Activated CD4-positive, alpha-beta T cell treated with anti-CD3 and anti-CD28 coated beads for 4 hours (primary cell): ENCODE results near the gene MYO3B.
"Not testable (repeated sequence)": the region's sequence is repeated elsewhere in the genome, so short reads cannot be mapped to it uniquely, and the experiment has no call there.

ENCODE experiments used
- DNase-seq, 2 donors: peaks; one replicate each; pipeline ENCODE4 v3.0.0-alpha.2; 2020

The MYO3B gene

GRCh38 chr2:170523506-170523905 lies 345.6 kb downstream of the MYO3B start:
- no peak for DNase-seq

GRCh38 chr2:170524828-170525565 lies 347.1 kb downstream of the MYO3B start:
- DNase-seq, result no peak

- DNase-seq, result no peak
Measured at GRCh38 chr2:170525566-170525900, 347.6 kb downstream of the MYO3B start.

GRCh38 chr2:170530284-170530745 lies 352.4 kb downstream of the MYO3B start:
- no peak for DNase-seq

GRCh38 chr2:170530803-170531564 lies 353.0 kb downstream of the MYO3B start:
- DNase-seq, result no peak

- no peak for DNase-seq
Measured at GRCh38 chr2:170531876-170532275, 353.9 kb downstream of the MYO3B start.

- DNase-seq, result no peak
Measured at GRCh38 chr2:170533156-170533555, 355.2 kb downstream of the MYO3B start.

GRCh38 chr2:170535552-170535951 lies 357.6 kb downstream of the MYO3B start:
- DNase-seq, result no peak

- no peak for DNase-seq
Measured at GRCh38 chr2:170544817-170545216, 366.9 kb downstream of the MYO3B start.

GRCh38 chr2:170548304-170548703 lies 370.4 kb downstream of the MYO3B start:
- DNase-seq, result no peak

GRCh38 chr2:170550501-170550900 lies 372.6 kb downstream of the MYO3B start:
- no peak for DNase-seq

- DNase-seq, result not testable (repeated sequence)
Measured at GRCh38 chr2:170551899-170552298, 374.0 kb downstream of the MYO3B start.

GRCh38 chr2:170553748-170554147 lies 375.8 kb downstream of the MYO3B start:
- DNase-seq, result no peak

- no peak for DNase-seq
Measured at GRCh38 chr2:170554278-170554955, 376.5 kb downstream of the MYO3B start.

- DNase-seq, result no peak
Measured at GRCh38 chr2:170562928-170563327, 385.0 kb downstream of the MYO3B start.

- DNase-seq, result no peak
Measured at GRCh38 chr2:170563401-170563800, 385.5 kb downstream of the MYO3B start.

- DNase-seq, result no peak
Measured at GRCh38 chr2:170566138-170566537, 388.2 kb downstream of the MYO3B start.

- no peak for DNase-seq
Measured at GRCh38 chr2:170567429-170567828, 389.5 kb downstream of the MYO3B start.

- DNase-seq, result no peak
Measured at GRCh38 chr2:170568511-170568910, 390.6 kb downstream of the MYO3B start.

GRCh38 chr2:170571612-170572011 lies 393.7 kb downstream of the MYO3B start:
- DNase-seq, result no peak

- DNase-seq, result no peak
Measured at GRCh38 chr2:170573671-170574070, 395.7 kb downstream of the MYO3B start.

GRCh38 chr2:170576296-170576695 lies 398.3 kb downstream of the MYO3B start:
- DNase-seq, result no peak

- DNase-seq, result no peak
Measured at GRCh38 chr2:170577356-170577755, 399.4 kb downstream of the MYO3B start.

- DNase-seq, result no peak
Measured at GRCh38 chr2:170578606-170579005, 400.7 kb downstream of the MYO3B start.
